NCI-H2196 treated with DMSO at 0.1 percent for 48 hours (cell line): ENCODE data around the gene C22orf15.
A peak's percentile ranks its signal among the peaks of the same experiment; 100 is the strongest.

ENCODE experiments used
- DNase-seq: peaks from one replicate; lab custom pipeline; 2025; ENCODE audit not compliant: unreplicated experiment; lab: John Stamatoyannopoulos, UW

Gene C22orf15

GRCh38 chr22:23750714-23751440 is 11.9 kb upstream of the C22orf15 start, which contains the start of gene ZNF70:
Gene ZNF70, minus strand, starts transcription at chr22:23751112. Its CDS starts 5,972 bp downstream, at chr22:23745140.
- peak; percentile 35 for DNase-seq

- no peak for DNase-seq
Observed at GRCh38 chr22:23751441-23751996, 11.3 kb upstream of the C22orf15 start.

GRCh38 chr22:23752090-23752691 is 10.6 kb upstream of the C22orf15 start:
- DNase-seq, result no peak

- DNase-seq, result no peak
Observed at GRCh38 chr22:23752750-23753149, 10.0 kb upstream of the C22orf15 start.

- no peak for DNase-seq
Observed at GRCh38 chr22:23753385-23753784, 9.4 kb upstream of the C22orf15 start.

- DNase-seq, result no peak
Observed at GRCh38 chr22:23754220-23754919, 8.4 kb upstream of the C22orf15 start, which contains the start of gene VPREB3. Gene VPREB3, minus strand, starts transcription at chr22:23754425. Its CDS starts 62 bp downstream, at chr22:23754363.

- DNase-seq, result no peak
Observed at GRCh38 chr22:23754980-23755636, 7.7 kb upstream of the C22orf15 start.

- DNase-seq, result no peak
Observed at GRCh38 chr22:23755711-23756110, 7.1 kb upstream of the C22orf15 start.

- no peak for DNase-seq
Observed at GRCh38 chr22:23756891-23757290, 5.9 kb upstream of the C22orf15 start.

GRCh38 chr22:23759566-23759965 is 3.2 kb upstream of the C22orf15 start:
- no peak for DNase-seq

- DNase-seq, result no peak
Observed at GRCh38 chr22:23760056-23760455, 2.7 kb upstream of the C22orf15 start.

- DNase-seq, result no peak
Observed at GRCh38 chr22:23763579-23763945, 772 bp downstream of the C22orf15 start.

- no peak for DNase-seq
Observed at GRCh38 chr22:23763954-23764353, 1.2 kb downstream of the C22orf15 start.

- no peak for DNase-seq
Observed at GRCh38 chr22:23764899-23765881, 2.4 kb downstream of the C22orf15 start.

GRCh38 chr22:23767303-23767672 is 4.5 kb downstream of the C22orf15 start:
- no peak for DNase-seq

GRCh38 chr22:23767673-23768548 is 5.1 kb downstream of the C22orf15 start, which contains the start of gene CHCHD10:
Gene CHCHD10, minus strand, starts transcription at chr22:23767972. Its CDS starts 98 bp downstream, at chr22:23767874.
- peak; percentile 9 for DNase-seq

- no peak for DNase-seq
Observed at GRCh38 chr22:23769321-23769965, 6.7 kb downstream of the C22orf15 start.

GRCh38 chr22:23772315-23772648 is 9.5 kb downstream of the C22orf15 start:
- no peak for DNase-seq
